ENCODE results near the gene MTERF1. TPM values are rescaled to one million over a fixed set of nuclear protein-coding genes. Genes with fewer than 3 reads are reported as not detected.
A peak's percentile ranks its signal among the peaks of the same experiment; 100 is the strongest.

MTERF1 gene
- polyA plus RNA-seq, 1 of the 3 experiments (the other 2 are of a cell fraction), result 6.1 TPM

GRCh38 chr7:91913612-91914011, 33.1 kb upstream of the MTERF1 start:
- Histone ChIP-seq H3K4me1 (ENCODE audit: control insufficient read depth in 1 of 2, insufficient read depth in 2 of 2, low read depth in 1 of 2, low read length in 1 of 2) (peaks cover 0 to 5% of the 10 kb centered on the region in 2 experiments; a peak in 2 of 4 replicates), H3K36me3 (replicated peaks in 1 of 2; ENCODE audit: control insufficient read depth in 1 of 2, insufficient read depth in 2 of 2, low read length in 1 of 2) (no peaks in the 10 kb centered on the region), H3K27ac (ENCODE audit: low read depth in 2 of 2, low read length in 1 of 2) (peak overlapping the region in 1 of 2 experiments; percentile 53; a peak in 2 of 4 replicates), H4K20me1 (ENCODE audit: insufficient read depth) (no peaks in the 10 kb centered on the region), H3K4me2 (peak overlapping the region; percentile 12; the same call in 1 of the 2 replicates), H3K4me3 (ENCODE audit: low read depth in 2 of 2, low read length in 1 of 2) (no peak overlapping the region), H3F3A (replicated peaks; ENCODE audit: insufficient read depth) (peaks cover 24% of the 10 kb centered on the region), H2AFZ (ENCODE audit: low read depth) (peak overlapping the region; percentile 62; the same call in 1 of the 2 replicates), H3K9me2 (no peaks in the 10 kb centered on the region), H3K9me3 (no peaks in the 10 kb centered on the region), H3K79me2 (ENCODE audit: insufficient read depth) (no peaks in the 10 kb centered on the region), H3K27me3 (ENCODE audit: insufficient read depth) (no peaks in the 10 kb centered on the region), H3K9ac (no peak overlapping the region)
- ChIA-PET POLR2A (no interaction called here), CTCF (interaction anchor here (0.6 kb wide), 1 partner anchor 1148 kb away, joined by 3 read pairs; no protein-coding TSS in a partner anchor)
- DNase-seq, result no peak
- TF ChIP-seq CTCF (IDR thresholded peaks at IDR 0.05) (no peak), ELF1 (IDR thresholded peaks at IDR 0.05) (no peak), FOSL2 (IDR thresholded peaks at IDR 0.05; ENCODE audit: borderline replicate concordance, low read depth) (peak; percentile 66; the same call in 1 of the 2 replicates), TCF12 (IDR thresholded peaks at IDR 0.05) (peak; percentile 32; the same call in 1 of the 2 replicates), FOXJ3 (CRISPR knock-in tag; IDR thresholded peaks at IDR 0.05) (no peak), SIN3A (IDR thresholded peaks at IDR 0.05; ENCODE audit: borderline replicate concordance, low read depth, low read length) (no peak), RFX5 (IDR thresholded peaks at IDR 0.05; ENCODE audit: low read length) (no peak), JUND (IDR thresholded peaks at IDR 0.05) (0 out of 2 replicates have a peak, but pooled peaks have one; percentile 28), MXI1 (IDR thresholded peaks at IDR 0.05; ENCODE audit: low read depth, low read length) (no peak), TAF1 (IDR thresholded peaks at IDR 0.05; ENCODE audit: borderline replicate concordance, low read depth, low read length) (no peak), GATA2 (CRISPR knock-in tag; IDR thresholded peaks at IDR 0.05) (no peak), EP300 (IDR thresholded peaks at IDR 0.05; ENCODE audit: borderline replicate concordance in 1 of 2, low read depth in 1 of 2, low read length in 1 of 2) (peak in 1 of 2 experiments; percentile 54; a peak in 1 of 4 replicates), PBX3 (IDR thresholded peaks at IDR 0.05) (peak; percentile 57), GABPA (IDR thresholded peaks at IDR 0.05; ENCODE audit: low read depth) (no peak), NFIC (IDR thresholded peaks at IDR 0.05; ENCODE audit: borderline replicate concordance) (peak; percentile 82), MAX (IDR thresholded peaks at IDR 0.05; ENCODE audit: low read depth) (no peak), SMC3 (IDR thresholded peaks at IDR 0.05; ENCODE audit: low read depth, low read length) (no peak), RAD21 (IDR thresholded peaks at IDR 0.05; ENCODE audit: low read length) (no peak), TEAD4 (IDR thresholded peaks at IDR 0.05; ENCODE audit: borderline replicate concordance, insufficient read depth) (no peak), FOXM1 (IDR thresholded peaks at IDR 0.05; ENCODE audit: low read depth) (no peak), CHD2 (IDR thresholded peaks at IDR 0.05; ENCODE audit: low read length, partially characterized antibody) (no peak), MEF2A (IDR thresholded peaks at IDR 0.05; ENCODE audit: borderline replicate concordance, low read depth) (no peak), RXRA (IDR thresholded peaks at IDR 0.05; ENCODE audit: borderline replicate concordance, low read depth) (no peak)
- 63% methylated on average over 2 of the region's 2 CpGs for WGBS (ENCODE audit: low lambda C conversion rate)
